Fibroblast of skin of right biceps (primary cell): Measurements from ENCODE around the gene TMEM232.

ENCODE experiments used
- DNase-seq: peaks from one replicate; pipeline ENCODE4 v3.0.0-alpha.2; 2013

TMEM232 gene

DNA sequence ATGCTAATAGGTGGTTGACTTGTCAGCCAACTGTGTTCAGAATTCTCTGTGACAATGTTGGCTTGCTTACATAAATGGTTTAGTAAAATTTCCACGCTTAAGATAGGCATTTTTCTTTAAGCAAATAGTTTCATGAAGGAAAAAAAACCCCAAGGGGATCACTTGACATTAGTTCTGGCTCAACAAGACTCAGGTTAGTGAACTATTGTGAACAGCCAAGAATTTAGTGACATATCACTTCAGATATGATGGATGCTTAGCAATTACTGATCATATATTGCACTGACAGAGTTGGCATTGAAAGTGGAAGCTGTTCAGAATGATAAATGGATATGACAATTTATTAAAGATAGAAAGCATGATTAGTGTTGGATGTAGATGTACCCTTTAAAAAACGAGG, 218.5 kb downstream of the TMEM232 start:
- DNase-seq = no peak

DNA sequence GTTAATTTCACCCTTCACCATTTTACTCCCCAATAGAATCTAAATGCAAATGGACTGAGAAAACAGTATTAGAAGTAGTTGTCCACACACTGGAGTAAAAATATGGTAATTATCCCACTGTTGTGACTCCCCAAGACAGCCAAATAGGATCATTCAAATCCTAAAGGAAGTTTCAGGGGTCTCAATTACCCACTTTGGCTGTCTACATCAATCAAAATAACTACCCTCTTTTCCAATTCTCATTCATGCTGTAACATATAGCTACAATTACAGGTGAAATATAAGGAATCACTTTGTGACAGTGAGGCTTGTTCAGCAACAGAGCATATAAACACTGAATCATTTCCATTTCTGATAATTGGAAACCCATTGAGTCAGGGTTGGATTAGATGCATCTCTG, 220.1 kb downstream of the TMEM232 start:
- no peak for DNase-seq

DNA sequence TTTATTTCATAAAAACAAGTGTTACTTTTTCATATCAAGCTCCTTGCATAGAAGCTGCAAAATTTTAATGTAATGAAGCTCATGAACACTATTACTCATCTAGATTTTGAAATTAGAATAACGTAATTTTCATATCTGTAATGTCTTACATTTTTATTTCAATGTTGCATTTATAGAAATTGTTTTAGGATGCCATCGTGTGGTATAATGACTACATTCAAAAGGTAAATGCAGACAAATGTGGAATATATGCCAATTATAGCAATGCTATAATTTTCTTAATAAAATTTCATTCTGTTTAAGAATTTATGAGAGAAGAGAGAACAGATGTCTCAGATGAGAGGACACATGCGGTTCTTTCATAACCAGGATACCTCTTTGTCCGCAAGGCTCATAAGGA, 230.2 kb downstream of the TMEM232 start:
- no peak for DNase-seq

DNA sequence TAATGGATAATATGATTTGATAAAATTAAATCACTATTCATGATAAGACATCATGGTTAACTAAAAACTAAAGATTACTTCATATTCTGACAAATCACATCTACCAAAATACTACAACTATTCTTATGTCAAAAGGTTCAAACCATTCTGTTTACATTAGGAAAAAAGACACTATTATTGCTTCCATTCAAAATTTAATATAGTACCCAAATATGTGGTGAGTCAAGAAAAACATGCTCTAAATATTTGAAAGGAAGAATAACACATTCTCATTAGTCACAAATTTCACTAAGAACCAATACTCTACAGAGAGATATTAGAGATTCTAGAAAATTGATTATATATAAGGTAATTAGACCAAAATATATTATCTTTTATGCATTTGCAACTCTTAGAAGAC, 234.0 kb downstream of the TMEM232 start:
- peak; percentile 18 for DNase-seq

DNA sequence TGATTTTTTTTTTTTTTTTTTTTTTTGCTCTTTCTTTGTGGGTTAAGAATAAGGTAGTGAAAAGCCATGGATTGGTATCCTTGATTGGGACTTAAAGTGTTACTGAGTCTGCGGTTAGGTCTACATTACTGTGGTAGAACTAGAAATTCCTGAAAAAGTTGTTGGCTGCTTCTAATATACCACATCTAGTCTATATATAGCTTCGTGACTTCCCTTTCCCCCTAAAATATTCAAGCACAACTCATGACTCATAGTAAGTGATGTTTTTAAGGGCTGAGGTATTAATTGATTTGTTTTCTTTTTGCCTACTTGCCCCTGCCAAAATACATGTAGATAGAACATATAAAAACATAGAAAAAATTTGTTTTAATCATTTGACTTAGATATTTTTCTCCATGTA, 247.6 kb downstream of the TMEM232 start:
- peak; percentile 98 for DNase-seq

DNA sequence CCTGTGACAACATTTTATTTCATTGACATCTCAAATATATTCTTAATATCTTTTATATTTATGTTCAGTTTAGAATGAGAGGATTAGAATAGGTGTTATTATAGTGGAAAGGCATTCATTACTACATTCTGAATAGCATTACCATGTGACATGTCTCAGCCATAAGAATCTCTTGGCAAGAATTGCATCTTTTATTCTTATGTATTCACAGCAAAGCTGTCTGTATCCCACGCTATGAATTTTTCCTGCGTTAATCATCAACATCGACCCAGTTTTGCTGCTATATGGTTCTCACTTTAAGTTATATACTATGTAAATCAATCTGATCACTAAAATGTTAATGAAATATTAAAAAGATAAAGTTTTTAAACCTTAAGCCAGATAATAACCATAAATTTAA, 248.6 kb downstream of the TMEM232 start:
- DNase-seq = peak; percentile 95

DNA sequence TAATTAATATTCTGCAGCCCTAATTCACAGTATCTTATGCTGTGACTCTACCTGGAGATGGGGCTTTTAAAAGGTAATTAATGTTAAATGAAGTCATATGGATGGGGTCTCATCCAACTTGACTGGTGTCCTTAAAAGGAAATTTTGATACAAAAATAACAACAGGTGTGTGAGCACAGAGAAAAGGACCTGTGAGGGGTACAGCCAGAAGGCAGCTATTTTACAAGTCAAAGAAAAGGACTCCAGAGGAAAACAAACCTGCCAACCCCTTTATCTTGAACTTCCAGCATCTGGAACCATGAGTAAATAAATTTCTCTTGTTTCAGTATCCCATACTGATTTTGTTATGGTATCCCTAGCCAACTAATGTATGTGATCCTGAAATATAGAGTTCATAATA, 250.3 kb downstream of the TMEM232 start:
- no peak for DNase-seq

DNA sequence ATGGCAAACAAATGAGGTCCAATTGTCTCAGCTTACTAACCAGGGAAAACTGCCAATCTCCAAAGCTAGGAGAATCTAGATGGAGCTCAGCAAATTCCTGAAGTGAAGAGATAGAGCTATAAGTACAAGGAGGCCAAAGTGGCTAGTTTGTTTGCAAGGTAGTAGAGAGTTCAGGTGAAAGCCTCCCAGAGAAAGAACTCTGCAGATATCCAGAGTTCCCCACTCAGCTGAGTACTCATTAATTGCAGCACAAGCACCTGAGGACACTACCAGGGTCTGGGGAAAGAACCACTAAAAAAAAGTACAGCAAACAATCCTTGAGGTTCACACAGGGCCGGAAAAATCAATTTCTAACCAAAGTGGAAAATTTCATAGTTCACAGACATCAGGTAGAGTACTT, 250.9 kb downstream of the TMEM232 start:
- peak; percentile 15 for DNase-seq

DNA sequence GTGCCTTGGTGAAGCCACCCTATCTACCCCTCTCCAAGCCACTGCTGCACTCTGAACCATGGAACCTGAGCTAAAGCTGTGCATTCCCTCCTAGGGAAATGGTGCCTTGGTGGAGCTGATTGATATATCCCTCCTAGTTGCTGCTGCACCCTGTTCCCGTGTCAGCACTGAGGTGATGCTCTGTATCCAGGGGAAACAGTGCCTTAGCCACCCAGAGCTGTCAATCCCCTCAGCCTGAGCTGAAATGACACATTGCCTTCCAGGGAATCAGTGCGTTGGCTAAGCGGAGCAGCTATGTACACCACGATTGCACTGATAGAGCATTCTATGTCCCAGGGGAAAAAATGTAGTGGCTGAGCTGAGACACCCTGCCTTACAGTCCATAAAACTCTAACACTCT, 257.0 kb downstream of the TMEM232 start:
- DNase-seq = no peak

DNA sequence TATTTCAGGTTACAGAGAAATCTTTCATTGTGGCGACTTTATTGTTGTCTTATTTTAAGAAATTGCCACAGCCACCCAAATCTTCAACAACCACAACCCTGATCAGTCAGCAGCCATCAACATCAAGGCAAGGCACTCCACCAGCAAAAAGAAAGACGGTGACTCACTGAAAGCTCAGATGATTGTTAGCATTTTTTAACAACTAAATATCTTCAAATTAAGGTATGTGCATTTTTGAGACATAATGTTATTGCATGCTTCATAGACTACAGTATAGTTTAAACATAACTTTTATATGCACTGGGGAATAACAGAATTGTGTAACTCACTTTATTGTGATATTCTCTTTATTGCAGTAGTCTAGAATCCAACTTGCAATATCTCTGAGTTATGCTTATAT, 263.4 kb downstream of the TMEM232 start:
- DNase-seq = peak; percentile 83

DNA sequence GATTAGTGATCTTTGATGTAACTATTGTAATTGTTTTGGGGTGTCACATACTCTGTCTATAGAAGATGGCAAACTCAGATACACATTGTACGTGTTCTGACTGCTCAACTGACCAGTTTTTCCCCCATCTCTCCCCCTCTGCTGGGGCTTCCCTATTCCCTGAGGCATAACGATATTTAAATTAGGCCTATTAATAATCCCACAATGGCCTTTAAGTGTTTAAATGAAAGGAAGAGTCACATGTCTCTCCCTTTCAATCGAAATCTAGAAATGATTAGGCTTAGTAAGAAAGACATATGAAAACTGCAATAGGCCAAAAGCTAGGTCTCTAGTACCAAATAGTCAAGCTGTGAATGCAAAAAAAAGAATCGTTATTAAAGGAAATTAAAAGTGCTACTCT, 265.6 kb downstream of the TMEM232 start:
- DNase-seq = no peak

DNA sequence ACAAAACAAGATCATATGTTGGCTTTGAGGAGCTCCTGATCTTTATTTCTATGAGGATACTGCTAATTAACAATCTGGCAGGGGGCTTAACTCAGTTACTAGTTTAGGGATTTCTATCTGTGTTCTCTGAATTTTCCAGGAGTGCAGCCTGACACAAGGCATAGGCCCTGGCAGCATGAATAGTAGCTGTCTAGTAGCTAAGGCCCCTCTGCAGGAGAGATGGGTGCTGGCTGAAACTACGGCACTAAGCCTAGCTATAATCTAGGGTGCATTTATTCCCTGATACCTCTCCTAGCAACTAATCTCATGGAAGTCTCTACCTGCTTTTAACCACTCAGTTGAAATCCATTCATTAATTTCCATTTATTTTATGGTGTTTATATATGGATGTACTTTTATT, 268.2 kb downstream of the TMEM232 start:
- no peak for DNase-seq

DNA sequence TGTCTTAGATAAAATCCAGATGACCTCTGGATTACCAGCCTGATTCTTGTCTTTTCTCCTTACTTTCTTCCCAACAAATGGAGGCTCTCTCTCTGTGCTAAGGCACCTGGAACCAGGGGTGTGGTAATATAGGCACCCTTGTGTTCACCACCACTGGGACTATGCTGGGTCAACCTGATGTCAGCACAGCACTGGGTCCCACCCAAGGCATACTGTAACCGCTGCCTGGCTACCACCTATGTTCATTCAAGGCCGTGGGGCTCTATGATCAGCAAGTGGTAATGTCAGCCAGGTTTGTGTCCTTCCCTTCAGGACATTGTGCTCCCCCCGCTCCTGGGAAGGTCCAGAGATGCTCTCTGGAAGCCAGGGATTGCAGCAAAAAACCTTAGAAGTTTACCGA, 283.6 kb downstream of the TMEM232 start:
- no peak for DNase-seq

DNA sequence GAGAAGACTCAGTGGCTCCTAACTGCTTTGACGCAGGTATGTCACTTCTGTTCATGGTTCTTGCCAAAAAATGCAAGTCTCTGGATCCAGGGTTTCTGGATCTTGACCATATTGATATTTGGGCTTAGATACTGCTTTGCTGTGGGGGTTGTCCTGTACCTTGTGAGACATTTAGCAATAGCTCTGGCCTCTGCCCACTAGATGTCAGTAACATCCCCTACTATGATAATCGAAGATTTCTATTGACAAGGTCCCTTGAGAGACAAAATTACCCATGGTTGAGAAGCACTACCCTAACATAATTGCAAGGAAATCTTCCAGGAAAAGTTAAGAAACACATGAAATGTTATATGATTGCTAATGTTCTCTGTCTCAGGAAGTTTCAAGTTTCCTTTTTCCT, 285.4 kb downstream of the TMEM232 start:
- peak; percentile 69 for DNase-seq

DNA sequence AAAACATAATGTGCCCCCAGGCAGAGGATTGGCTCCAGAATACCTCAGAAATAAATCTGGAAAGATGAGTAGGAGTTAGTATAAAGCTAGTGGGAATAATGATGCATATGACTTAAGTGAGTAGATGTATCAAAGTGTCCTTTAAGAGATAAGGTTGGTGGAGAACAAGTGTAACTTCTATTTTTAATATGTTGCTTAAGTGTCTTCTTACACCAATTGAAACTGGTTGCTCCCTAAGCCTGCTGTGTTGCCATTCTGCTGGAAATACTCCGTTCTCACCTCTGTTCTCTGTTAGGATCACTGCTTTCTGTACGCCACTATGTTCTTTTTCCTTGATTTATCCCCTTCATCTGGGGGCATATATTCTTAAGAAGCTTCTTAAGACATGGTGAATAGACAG, 286.4 kb downstream of the TMEM232 start:
- no peak for DNase-seq

DNA sequence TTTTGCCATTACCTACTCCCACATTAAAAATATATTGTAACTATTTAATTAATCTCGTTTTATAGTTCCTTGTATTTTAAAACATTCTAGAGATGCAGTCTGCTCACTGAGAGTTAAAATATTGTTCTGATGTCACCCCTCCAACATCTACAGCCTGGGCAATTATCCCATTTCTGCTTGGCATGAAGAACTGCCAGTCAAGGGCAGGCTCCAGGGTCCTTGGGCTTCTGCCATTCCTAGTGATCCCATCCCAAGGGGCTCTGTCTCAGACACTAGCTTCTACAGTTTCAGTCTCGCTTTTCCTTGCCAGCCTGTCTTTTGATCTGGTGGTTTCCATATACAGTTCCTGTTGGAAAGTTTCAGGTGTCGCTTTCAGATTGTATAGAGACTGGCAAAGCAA, 287.2 kb downstream of the TMEM232 start:
- DNase-seq = no peak

DNA sequence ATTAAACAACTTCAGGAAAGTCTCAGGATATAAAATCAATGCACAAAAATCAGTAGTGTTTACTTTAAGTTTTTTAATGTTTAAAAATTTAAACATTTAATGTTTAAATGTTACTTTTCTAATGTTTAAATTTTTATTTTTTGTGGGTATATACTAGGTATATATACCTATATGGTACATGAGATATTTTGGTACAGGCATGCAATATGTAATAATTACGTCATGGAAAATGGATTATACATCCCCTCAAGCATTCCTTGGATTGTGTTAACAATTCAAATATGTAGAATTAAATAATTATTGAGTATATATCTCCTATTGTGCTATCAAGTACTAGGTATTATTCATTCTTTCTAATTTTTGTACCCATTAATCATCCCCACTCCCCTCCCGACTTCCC, 291.3 kb downstream of the TMEM232 start:
- no peak for DNase-seq

DNA sequence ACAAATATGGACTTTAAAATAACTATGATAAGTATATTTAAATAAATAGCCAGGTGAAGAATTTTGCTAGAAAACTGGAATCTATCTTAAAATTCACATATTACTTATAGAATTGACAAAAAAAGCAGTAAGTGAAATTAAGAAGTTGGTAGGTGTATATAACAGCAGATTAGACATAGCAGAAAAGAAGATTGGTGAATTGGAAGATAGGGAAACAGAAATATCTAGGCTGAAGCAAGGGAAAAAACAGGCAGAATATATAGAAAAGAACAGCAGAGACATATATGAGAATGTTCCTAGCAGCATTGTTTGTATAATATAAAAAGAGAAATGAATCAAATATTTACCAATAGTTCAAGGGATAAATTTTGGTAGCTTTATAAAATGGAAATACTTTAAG, 294.9 kb downstream of the TMEM232 start:
- DNase-seq = no peak

DNA sequence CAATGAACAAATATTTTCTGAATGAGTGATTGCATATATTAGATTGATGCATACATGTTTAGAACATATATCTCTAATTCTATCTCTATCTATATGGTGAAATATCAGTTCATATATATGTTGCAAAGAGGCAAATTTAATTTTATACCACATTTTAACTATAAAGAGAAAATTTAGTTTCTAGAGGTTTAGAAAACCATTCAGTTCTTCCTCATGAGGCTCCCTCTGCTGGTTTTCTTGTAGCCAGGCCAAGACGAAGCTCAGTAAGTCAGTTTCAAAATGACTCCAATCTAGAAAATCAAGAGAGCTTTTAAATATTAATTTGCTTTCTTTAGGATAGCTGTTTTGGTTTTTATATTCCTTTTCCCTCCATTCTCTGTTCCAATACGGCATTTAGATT, 312.1 kb downstream of the TMEM232 start:
- DNase-seq = peak; percentile 38

DNA sequence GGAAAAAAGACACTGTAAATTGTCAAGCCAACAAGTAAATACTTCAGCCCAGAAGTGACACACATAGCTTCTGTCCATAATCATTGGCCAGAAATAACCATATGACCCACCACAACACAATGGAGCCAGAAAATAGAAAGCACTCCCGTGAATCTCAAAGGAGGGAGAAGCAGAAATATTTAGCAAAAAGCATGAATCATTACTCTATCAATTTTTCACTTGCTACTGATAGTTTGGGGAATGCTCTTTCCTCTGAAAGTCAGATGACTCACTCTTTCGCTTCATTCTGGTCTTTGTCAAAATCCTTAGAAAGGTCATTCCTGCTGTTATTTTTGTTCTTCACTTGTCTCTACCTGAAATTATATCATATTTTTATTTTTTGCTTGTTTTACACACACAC, 312.6 kb downstream of the TMEM232 start:
- DNase-seq = peak; percentile 85

DNA sequence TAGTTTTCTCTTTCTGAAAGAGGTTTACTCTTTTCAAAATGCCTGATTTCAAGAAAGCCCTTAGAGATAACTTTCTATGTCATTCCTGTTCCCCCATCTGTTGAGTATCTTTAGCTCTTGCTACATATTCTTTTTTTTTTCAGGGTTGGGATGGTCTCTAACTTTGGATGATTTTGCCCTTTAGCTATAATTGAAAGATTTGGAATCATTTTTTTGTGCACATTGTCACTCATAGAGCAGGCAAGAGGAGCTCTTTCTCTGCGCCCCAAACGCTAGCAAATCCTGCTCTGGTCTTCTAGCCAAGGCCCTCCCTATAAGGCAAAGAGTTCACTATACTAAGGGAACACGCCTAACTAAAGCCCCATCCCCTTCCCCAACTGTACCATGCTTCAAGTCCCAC, 316.9 kb downstream of the TMEM232 start:
- DNase-seq = no peak

DNA sequence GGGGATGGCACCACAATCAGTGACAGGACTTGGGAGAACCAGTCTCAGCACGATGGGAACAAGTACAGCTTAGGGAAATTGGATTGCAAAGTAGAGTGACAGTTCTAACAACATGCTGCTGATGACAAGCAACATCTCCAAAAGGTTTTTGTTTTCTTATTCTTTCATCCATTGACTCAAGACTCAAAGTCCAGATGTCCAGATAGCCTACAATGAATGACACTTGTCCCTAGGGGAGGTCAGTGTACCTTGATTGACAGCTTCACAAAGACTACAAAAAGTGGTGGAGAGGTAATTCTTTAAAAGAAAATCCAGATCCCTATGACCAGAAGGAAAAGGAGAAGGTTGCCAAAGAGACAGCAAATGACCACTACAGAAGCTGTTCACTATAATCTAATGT, 323.9 kb downstream of the TMEM232 start:
- no peak for DNase-seq

DNA sequence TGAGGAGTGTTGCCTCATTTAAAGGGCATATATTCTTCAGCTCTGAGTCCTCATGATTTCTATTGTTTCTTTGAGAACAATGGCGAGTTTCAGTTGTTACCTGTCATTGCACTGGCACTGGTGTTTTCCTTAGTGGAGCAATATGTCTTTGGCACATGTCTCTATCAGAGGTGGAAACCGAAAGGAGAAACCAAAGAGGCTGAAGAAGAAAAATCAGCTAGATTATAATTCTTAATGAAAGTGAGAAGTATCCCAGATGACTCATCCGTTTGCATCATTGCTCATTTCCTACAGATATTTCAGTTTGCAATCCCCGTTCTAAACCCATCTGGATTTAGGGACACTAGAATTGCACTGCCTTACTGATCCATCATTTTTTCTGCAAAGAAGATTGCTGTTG, 324.6 kb downstream of the TMEM232 start:
- peak; percentile 59 for DNase-seq

DNA sequence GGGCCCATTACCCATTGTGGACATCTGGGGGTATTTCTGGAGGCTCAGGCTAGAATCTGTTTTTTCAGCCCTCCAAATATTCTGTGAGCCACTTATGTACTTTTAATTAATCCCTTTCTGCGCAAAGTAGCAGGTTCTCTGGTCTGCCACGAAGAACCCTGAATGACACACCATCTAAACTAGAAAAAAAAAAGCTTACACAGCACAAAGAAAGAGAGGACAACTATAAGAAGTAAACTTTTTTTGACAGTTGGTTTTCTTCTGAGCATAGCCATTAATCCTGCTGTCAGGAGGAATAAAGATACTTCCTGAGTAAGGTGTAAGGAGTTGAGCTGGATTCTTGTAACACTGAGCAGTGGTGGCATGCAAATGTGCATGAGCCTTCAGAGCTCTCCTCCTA, 327.5 kb downstream of the TMEM232 start:
- no peak for DNase-seq

DNA sequence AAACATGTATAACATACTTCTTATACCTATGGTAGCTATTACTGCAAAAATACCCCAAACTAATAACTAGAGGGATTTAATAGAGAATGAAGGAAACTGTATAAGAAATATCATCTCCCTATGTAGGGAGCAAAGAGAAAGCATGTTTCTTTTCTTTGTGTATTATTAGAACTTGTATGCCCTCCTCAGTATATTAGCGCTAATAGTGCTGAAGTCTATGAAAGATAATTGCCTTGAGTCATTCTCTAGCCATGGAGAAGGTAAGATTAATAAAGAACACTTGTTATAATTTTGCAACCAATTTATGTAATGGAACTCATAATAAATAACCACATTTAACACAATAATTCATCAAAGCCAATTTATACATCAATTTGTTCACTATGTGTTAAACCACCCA, 329.2 kb downstream of the TMEM232 start:
- DNase-seq = no peak

DNA sequence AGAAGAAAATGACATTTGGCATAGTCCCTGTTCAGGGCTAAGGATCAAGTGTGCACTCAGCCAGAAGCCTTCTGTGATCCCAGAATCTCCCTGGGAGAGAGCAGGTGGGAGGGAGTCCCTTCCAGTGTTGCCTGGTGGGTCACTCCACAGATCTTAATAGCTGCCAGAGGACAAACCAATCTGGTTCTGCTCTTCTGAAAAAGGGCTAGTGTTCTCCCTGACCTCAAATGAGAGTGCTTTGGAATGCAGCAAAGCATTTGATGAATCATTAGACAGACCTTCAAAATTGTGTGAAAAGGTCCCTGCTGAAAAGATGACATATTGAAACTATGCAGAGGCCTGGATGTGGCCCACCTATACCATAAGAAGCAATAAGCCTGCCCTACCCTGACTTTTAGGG, 339.7 kb downstream of the TMEM232 start:
- peak; percentile 91 for DNase-seq
